ENCODE results near the gene ATP5F1D. TPM values are rescaled to one million over a fixed set of nuclear protein-coding genes. Genes with fewer than 3 reads are reported as not detected.

The ATP5F1D gene
- total RNA-seq (2014; rRNA removed; shearing (Covaris generic)) (78.7 and 139 TPM in 2 replicates), polyA plus RNA-seq (2016; fragmentation: Nextera tagmentation; extraction: Ambion mirVana) (396 and 420 TPM in 2 replicates)
- long read RNA-seq, transcript ATP5F1D-201 (4 exons, 997 nt) = minor isoform, 94 of 287 reads
- long read RNA-seq, transcript ATP5F1D-202 (5 exons, 704 nt) = major isoform, 182 of 287 reads
- long read RNA-seq, partial matches to known transcripts = 0 of 287 reads
- long read RNA-seq, other reads (novel, unspliced or antisense) = 4 of 287 reads

GRCh38 chr19:1241417-1242095 is at the start of gene ATP5F1D:
ATP5F1D (plus strand) TSS chr19:1241751; CDS start chr19:1241851, 100 bp downstream.
- Mint-ChIP-seq H3K36me3 (ENCODE audit: low read depth) (no peaks in the 10 kb centered on the region; the same call in 2 of the 3 replicates), H3K27me3 (ENCODE audit: insufficient read depth, low read depth, poor library complexity) (peaks cover 11% of the 10 kb centered on the region), H3K9me3 (no peaks in the 10 kb centered on the region; the same call in 2 of the 3 replicates), H3K4me3 (peak within 1 kb of the TSS; percentile 86), H3K4me1 (peaks cover 20% of the 10 kb centered on the region), H3K27ac (peak within 1 kb of the TSS; percentile 66)
- peaks cover 7% of the 10 kb centered on the region for H3K79me2 ChIP-seq (replicated peaks; ENCODE audit: insufficient read depth)
- TF ChIP-seq ZNF114 (CRISPR knock-in tag; IDR thresholded peaks at IDR 0.05) (no peak), POLR2AphosphoS5 (IDR thresholded peaks at IDR 0.05; ENCODE audit: low read depth) (peak; percentile 73), CTCF (conservative IDR thresholded peaks at IDR 0.05; ENCODE audit: low read depth in 2 of 2) (no peak), CREB1 (CRISPR knock-in tag; IDR thresholded peaks at IDR 0.05; ENCODE audit: low read depth) (peak; percentile 95), JUNB (IDR thresholded peaks at IDR 0.05; ENCODE audit: unreplicated experiment) (no peak), NANOG (IDR thresholded peaks at IDR 0.05; ENCODE audit: borderline replicate concordance) (no peak), ETS1 (IDR thresholded peaks at IDR 0.05) (peak; percentile 99), EZH2 (IDR thresholded peaks at IDR 0.05; ENCODE audit: low read depth, unreplicated experiment) (no peak), ZNF331 (CRISPR knock-in tag; IDR thresholded peaks at IDR 0.05; ENCODE audit: low read depth) (no peak)
- peak within 1 kb of the TSS; percentile 95 for H3K4me3 ChIP-seq
- H4K20me1 ChIP-seq (replicated peaks; ENCODE audit: insufficient read depth) = peaks cover 3% of the 10 kb centered on the region; the same call in 1 of the 2 replicates
- H3K4me1 ChIP-seq (ENCODE audit: insufficient read depth) = peaks cover 15% of the 10 kb centered on the region; the same call in 1 of the 2 replicates
- H3K4me2 ChIP-seq = peak within 1 kb of the TSS; percentile 89
- no peaks in the 10 kb centered on the region for H3K27me3 ChIP-seq (ENCODE audit: insufficient read depth)
- DNase-seq (ENCODE audit: low spot score) (peak; percentile 98), ATAC-seq (peak; percentile 33)
- H3K27ac ChIP-seq (ENCODE audit: low read depth) = no peak within 1 kb of the TSS
- H2AFZ ChIP-seq = peak within 1 kb of the TSS; percentile 74; the same call in 1 of the 2 replicates
- no peaks in the 10 kb centered on the region for H3K36me3 ChIP-seq (ENCODE audit: insufficient read depth)
- no peaks in the 10 kb centered on the region for H3K9me2 ChIP-seq (ENCODE audit: insufficient read depth)
- peaks cover 37% of the 10 kb centered on the region for H3F3A ChIP-seq (replicated peaks; ENCODE audit: low read depth)

GRCh38 chr19:1199531-1199930 is 42.0 kb upstream of the ATP5F1D start:
- Mint-ChIP-seq H3K4me3 (no peak overlapping the region), H3K4me1 (no peaks in the 10 kb centered on the region), H3K36me3 (ENCODE audit: low read depth) (no peaks in the 10 kb centered on the region), H3K27ac (no peak overlapping the region), H3K9me3 (no peaks in the 10 kb centered on the region), H3K27me3 (ENCODE audit: insufficient read depth, low read depth, poor library complexity) (peaks cover 3% of the 10 kb centered on the region)
- H3K79me2 ChIP-seq (replicated peaks; ENCODE audit: insufficient read depth) = no peaks in the 10 kb centered on the region
- no peaks in the 10 kb centered on the region for H4K20me1 ChIP-seq (replicated peaks; ENCODE audit: insufficient read depth)
- no peaks in the 10 kb centered on the region for H3K36me3 ChIP-seq (ENCODE audit: insufficient read depth)
- H3F3A ChIP-seq (replicated peaks; ENCODE audit: low read depth) = peaks cover 8% of the 10 kb centered on the region
- H3K4me2 ChIP-seq = no peak overlapping the region
- TF ChIP-seq STAT1 (IDR thresholded peaks at IDR 0.05; ENCODE audit: unreplicated experiment) = no peak
- TF ChIP-seq REST (IDR thresholded peaks at IDR 0.05; ENCODE audit: unreplicated experiment) = no peak
- no peak for TF ChIP-seq CREB1 (CRISPR knock-in tag; IDR thresholded peaks at IDR 0.05; ENCODE audit: low read depth)
- no peak for TF ChIP-seq ETS1 (IDR thresholded peaks at IDR 0.05)
- no peak for TF ChIP-seq ZNF114 (CRISPR knock-in tag; IDR thresholded peaks at IDR 0.05)
- TF ChIP-seq EZH2 (IDR thresholded peaks at IDR 0.05; ENCODE audit: low read depth, unreplicated experiment) = no peak
- no peak for TF ChIP-seq ZNF331 (CRISPR knock-in tag; IDR thresholded peaks at IDR 0.05; ENCODE audit: low read depth)
- no peak overlapping the region for H3K27ac ChIP-seq (ENCODE audit: low read depth)
- no peaks in the 10 kb centered on the region for H3K9me2 ChIP-seq (ENCODE audit: insufficient read depth)
- no peak for DNase-seq (ENCODE audit: low spot score)
- H2AFZ ChIP-seq = no peak overlapping the region
- no peaks in the 10 kb centered on the region for H3K4me1 ChIP-seq (ENCODE audit: insufficient read depth)
- ATAC-seq = peak; percentile 39; the same call in 2 of the 3 replicates
- no peaks in the 10 kb centered on the region for H3K27me3 ChIP-seq (ENCODE audit: insufficient read depth)
- no peak overlapping the region for H3K4me3 ChIP-seq

Measured in GM23338 (cell line).